ENCODE measurements around the gene C5.

- TF ChIP-seq CTCF (IDR thresholded peaks at IDR 0.05; ENCODE audit: low read length): no peak
- TF ChIP-seq EZH2 (optimal IDR thresholded peaks at IDR 0.05; ENCODE audit: low read depth, low read length): no peak
- no peak for TF ChIP-seq EZH2phosphoT487 (IDR thresholded peaks at IDR 0.05; ENCODE audit: low read length)
Measured at GRCh38 chr9:120927269-120928014, 122.6 kb downstream of the C5 start.

Measured in MM.1S (cell line).